Activated T-cell treated with anti-CD3 and anti-CD28 coated beads, Interleukin-2, amount 50 U/mL, for 72 hours (primary cell): ENCODE data around the gene RIPK4. TPM values are rescaled to one million over a fixed set of nuclear protein-coding genes. Genes with fewer than 3 reads are reported as not detected.

Source experiments
- total RNA-seq, 2 donors: library from RNA; stranded (reverse); gene quantifications; one replicate each; pipeline ENCODE4 v1.2.3, GENCODE V29; 2022

RIPK4 gene
- total RNA-seq, 2 donors from 2014 or later: 0.46 to 0.60 TPM

Other genes with a start within 250 kb of the RIPK4 start
- 10 to 100 TPM; 12.1 to 14.6 TPM for gene PRDM15, start 112.3 kb upstream of the RIPK4 start, total RNA-seq
- 10 to 100 TPM in 1 of 2 donors, 1 to 10 TPM in 1; 6.9 to 15.1 TPM for gene C2CD2, start 187.0 kb upstream of the RIPK4 start, total RNA-seq
- 10 to 100 TPM; 35.6 to 43.3 TPM for gene ZBTB21, start 243.3 kb upstream of the RIPK4 start, total RNA-seq